HCT116 (cell line): Measurements from ENCODE around the gene DYNC2H1. TPM values are rescaled to one million over a fixed set of nuclear protein-coding genes. Genes with fewer than 3 reads are reported as not detected.

Source experiments
- ATAC-seq: fragments of 200-7000 bp; cut with Tn5 transposase; 2 replicates; pipeline ENCODE4 v1.9.1; 2020; ENCODE audit warnings: mild to moderate bottlenecking, moderate library complexity
- BruUV-seq: library from RNA; stranded (reverse); fragments of 400-500 nt; replicated peaks from 2 replicates; lab custom pipeline; 2021; lab: Mats Ljungman, UMichigan
- CTCF ChIA-PET: fragments of 300-600 bp; sonication (Branson Sonifier 250); formaldehyde crosslinking; loops from one replicate; lab custom pipeline; 2021; ENCODE audit warnings: antibody characterized with exemption; lab: Charles Lee
- POLR2A ChIA-PET: fragments of 300-600, 350-600 bp; sonication (Branson Sonifier 250); formaldehyde crosslinking; loops from one replicate; lab custom pipeline; 2021; ENCODE audit warnings: antibody characterized with exemption; lab: Charles Lee
- RAD21 ChIA-PET, 2 experiments: fragments of 300-600 bp; sonication (Branson Sonifier 250); formaldehyde crosslinking; loops; one replicate each; lab custom pipeline; 2023; ENCODE audit warnings: low total read pairs in 2 of 2; ENCODE audit not compliant: uncharacterized antibody in 2 of 2, unreplicated experiment in 2 of 2, low non-redundant PET in 1 of 2; lab: Charles Lee
- DNase-seq: peaks from one replicate; pipeline ENCODE4 v3.0.0-alpha.2; 2010; ENCODE audit warnings: low read depth, low spot score
- H2AFZ ChIP-seq: fragments of 200-600 bp; shearing (Covaris generic), sonication (generic); 2 replicates; pipeline ENCODE4 v1.6.1; 2017; ENCODE audit warnings: low read depth, mixed run types, mixed read lengths, antibody characterized with exemption, low read length; ENCODE audit not compliant: poor library complexity, severe bottlenecking
- H3K27ac ChIP-seq: 2 replicates; pipeline ENCODE4 v1.5.1; 2012; ENCODE audit warnings: low read depth, low read length
- H3K27me3 ChIP-seq: fragments of 200-600 bp; sonication (generic); 2 replicates; pipeline ENCODE4 v1.6.1; 2016; ENCODE audit warnings: mixed run types, low read length, mixed read lengths; ENCODE audit not compliant: insufficient read depth
- H3K36me3 ChIP-seq, 2 experiments: fragments of 200-500 bp in 1 of 2; fragments of 200-600 bp in 1 of 2; sonication (Bioruptor generic) in 1 of 2; sonication (generic) in 1 of 2; 2 replicates each; pipeline versions ENCODE4 v1.5.1 to v1.6.1; 2014 to 2016; ENCODE audit warnings: low read length in 2 of 2, inconsistent platforms in 1 of 2, mixed read lengths in 1 of 2, mixed run types in 1 of 2; ENCODE audit not compliant: insufficient read depth in 2 of 2, control insufficient read depth in 1 of 2
- H3K4me1 ChIP-seq, 2 experiments: fragments of 200-600 bp in 1 of 2; sonication (generic) in 1 of 2; 2 replicates each; pipeline versions ENCODE4 v1.5.1 to v1.6.1; 2012 to 2017; ENCODE audit warnings: low read length in 2 of 2, inconsistent platforms in 1 of 2, mild to moderate bottlenecking in 1 of 2, mixed read lengths in 1 of 2, mixed run types in 1 of 2, moderate library complexity in 1 of 2; ENCODE audit not compliant: insufficient read depth in 2 of 2, control insufficient read depth in 1 of 2
- H3K4me2 ChIP-seq: fragments of 200-600 bp; sonication (generic); 2 replicates; pipeline ENCODE4 v1.6.1; 2017; ENCODE audit warnings: mixed run types, low read length, mixed read lengths
- H3K4me3 ChIP-seq, 2 experiments: fragments of 200-600 bp in 1 of 2; sonication (generic) in 1 of 2; replicated peaks in 1 of 2; 2 replicates each; pipeline ENCODE4 v1.5.1; 2011 to 2016; ENCODE audit warnings: low read length in 2 of 2, control low read depth in 1 of 2, low read depth in 1 of 2, mild to moderate bottlenecking in 1 of 2, mixed read lengths in 1 of 2, mixed run types in 1 of 2
- H3K79me2 ChIP-seq: fragments of 200-600 bp; sonication (generic); 2 replicates; pipeline ENCODE4 v1.6.1; 2017; ENCODE audit warnings: mild to moderate bottlenecking, mixed run types, low read length, moderate library complexity, mixed read lengths; ENCODE audit not compliant: insufficient read depth
- H3K9ac ChIP-seq: fragments of 200-600 bp; sonication (generic); 2 replicates; pipeline ENCODE4 v1.6.1; 2016; ENCODE audit warnings: low read length, mixed read lengths
- H3K9me2 ChIP-seq: fragments of 200-600 bp; sonication (generic), shearing (Covaris generic); 2 replicates; pipeline ENCODE4 v1.6.1; 2017; ENCODE audit warnings: mixed run types, mild to moderate bottlenecking, moderate library complexity; ENCODE audit not compliant: insufficient read depth
- H3K9me3 ChIP-seq, 2 experiments: fragments of 200-500 bp in 1 of 2; fragments of 200-600 bp in 1 of 2; sonication (Bioruptor generic) in 1 of 2; sonication (generic) in 1 of 2; 2 replicates each; pipeline ENCODE4 v1.6.1; 2014 to 2017; ENCODE audit warnings: low read length in 2 of 2, mixed read lengths in 2 of 2, inconsistent platforms in 1 of 2, low read depth in 1 of 2, mild to moderate bottlenecking in 1 of 2, mixed run types in 1 of 2, moderate library complexity in 1 of 2; ENCODE audit not compliant: control insufficient read depth in 1 of 2, insufficient read depth in 1 of 2
- H4K20me1 ChIP-seq: fragments of 200-600 bp; sonication (generic), shearing (Covaris generic); 2 replicates; pipeline ENCODE4 v1.6.1; 2017; ENCODE audit warnings: mixed run types, mild to moderate bottlenecking, moderate library complexity; ENCODE audit not compliant: insufficient read depth
- CTCF ChIP-seq, 3 experiments: fragments of 200-600 bp in 1 of 3; sonication (generic) in 1 of 3; IDR thresholded peaks in 2 of 3; conservative IDR thresholded peaks in 1 of 3; 2 replicates each; pipeline ENCODE4 v1.5.1; 2012 to 2017; ENCODE audit warnings: low read depth in 2 of 3, low read length in 2 of 3, antibody characterized with exemption in 1 of 3, borderline replicate concordance in 1 of 3, control low read depth in 1 of 3, mild to moderate bottlenecking in 1 of 3, mixed read lengths in 1 of 3, mixed run types in 1 of 3, moderate library complexity in 1 of 3; ENCODE audit not compliant: insufficient read depth in 1 of 3
- FOSL1 ChIP-seq: IDR thresholded peaks from 2 replicates; pipeline ENCODE4 v1.6.1; 2012; ENCODE audit warnings: low read depth
- JUND ChIP-seq: IDR thresholded peaks from 2 replicates; pipeline ENCODE4 v1.6.1; 2012
- POLR2A ChIP-seq: IDR thresholded peaks from 2 replicates; pipeline ENCODE4 v1.7.0; 2011; ENCODE audit warnings: borderline replicate concordance; ENCODE audit not compliant: insufficient read depth, insufficient read length; ENCODE audit errors: extremely low read depth
- POLR2AphosphoS5 ChIP-seq: IDR thresholded peaks from 2 replicates; pipeline ENCODE4 v1.6.1; 2011; ENCODE audit warnings: mild to moderate bottlenecking, low read depth, low read length, moderate library complexity
- SIN3A ChIP-seq: IDR thresholded peaks from 2 replicates; pipeline ENCODE4 v1.6.1; 2012; ENCODE audit warnings: low read depth
- SP1 ChIP-seq: IDR thresholded peaks from 2 replicates; pipeline ENCODE4 v1.6.1; 2012; ENCODE audit warnings: low read depth
- ZFX ChIP-seq: fragments of 450-650 bp; IDR thresholded peaks from 2 replicates; pipeline ENCODE4 v1.6.1; 2017
- intact Hi-C: fragments of 100-400 bp; cut with micrococcal nuclease; formaldehyde crosslinking; loops from 2 replicates; pipeline ENCODE4 v1.10.0; 2022
- total RNA-seq: library from RNA; stranded (reverse); gene quantifications from one replicate; pipeline ENCODE4 v1.2.1, GENCODE V29; 2021; ENCODE audit not compliant: unreplicated experiment
- TF ChIP-seq, protein P1 (sequence below): IDR thresholded peaks from 2 replicates; pipeline ENCODE4 v1.6.1; 2011; ENCODE audit warnings: mild to moderate bottlenecking, low read length, moderate library complexity; ENCODE audit not compliant: insufficient replicate concordance; ENCODE audit errors: extremely low read depth

Gene DYNC2H1
- total RNA-seq, 1 experiment from 2014 or later, result 1.5 TPM

GRCh38 chr11:103487113-103487512, 377.9 kb downstream of the DYNC2H1 start:
- H3K9me3 ChIP-seq, result no peaks in the 10 kb centered on the region
- no peak for ATAC-seq
- H3K36me3 ChIP-seq, result no peaks in the 10 kb centered on the region
- ChIA-PET POLR2A (no interaction called here), RAD21 (no interaction called here), CTCF (no interaction called here)
- H3K27ac ChIP-seq, result no peak overlapping the region
- intact Hi-C loops, result no loop called here
- no peaks in the 10 kb centered on the region for H3K4me1 ChIP-seq
- no peak for DNase-seq
- no peak overlapping the region for H3K9ac ChIP-seq
- H3K4me3 ChIP-seq, result no peak overlapping the region
- H4K20me1 ChIP-seq, result no peaks in the 10 kb centered on the region
- H2AFZ ChIP-seq, result no peak overlapping the region
- no peaks in the 10 kb centered on the region for H3K79me2 ChIP-seq
- no TSS peak for BruUV-seq
- H3K4me2 ChIP-seq, result no peak overlapping the region
- H3K27me3 ChIP-seq, result no peaks in the 10 kb centered on the region
- no peaks in the 10 kb centered on the region for H3K9me2 ChIP-seq
- no peak for TF ChIP-seq JUND
- TF ChIP-seq ZFX, result no peak
- TF ChIP-seq SIN3A, result no peak
- TF ChIP-seq SP1, result no peak
- no peak for TF ChIP-seq CTCF (IDR thresholded peaks at IDR 0.05 in 2 of 3, conservative IDR thresholded peaks at IDR 0.05 in 1 of 3; ENCODE audit: borderline replicate concordance in 1 of 3, insufficient read depth in 1 of 3, low read depth in 2 of 3, low read length in 2 of 3)
- TF ChIP-seq FOSL1, result no peak
- TF ChIP-seq POLR2A, result no peak

GRCh38 chr11:103488031-103488461, 378.8 kb downstream of the DYNC2H1 start:
- H3K27me3 ChIP-seq, result no peaks in the 10 kb centered on the region
- no peak overlapping the region for H2AFZ ChIP-seq
- no peak overlapping the region for H3K4me2 ChIP-seq
- no peaks in the 10 kb centered on the region for H3K79me2 ChIP-seq
- TF ChIP-seq, protein P1, sequence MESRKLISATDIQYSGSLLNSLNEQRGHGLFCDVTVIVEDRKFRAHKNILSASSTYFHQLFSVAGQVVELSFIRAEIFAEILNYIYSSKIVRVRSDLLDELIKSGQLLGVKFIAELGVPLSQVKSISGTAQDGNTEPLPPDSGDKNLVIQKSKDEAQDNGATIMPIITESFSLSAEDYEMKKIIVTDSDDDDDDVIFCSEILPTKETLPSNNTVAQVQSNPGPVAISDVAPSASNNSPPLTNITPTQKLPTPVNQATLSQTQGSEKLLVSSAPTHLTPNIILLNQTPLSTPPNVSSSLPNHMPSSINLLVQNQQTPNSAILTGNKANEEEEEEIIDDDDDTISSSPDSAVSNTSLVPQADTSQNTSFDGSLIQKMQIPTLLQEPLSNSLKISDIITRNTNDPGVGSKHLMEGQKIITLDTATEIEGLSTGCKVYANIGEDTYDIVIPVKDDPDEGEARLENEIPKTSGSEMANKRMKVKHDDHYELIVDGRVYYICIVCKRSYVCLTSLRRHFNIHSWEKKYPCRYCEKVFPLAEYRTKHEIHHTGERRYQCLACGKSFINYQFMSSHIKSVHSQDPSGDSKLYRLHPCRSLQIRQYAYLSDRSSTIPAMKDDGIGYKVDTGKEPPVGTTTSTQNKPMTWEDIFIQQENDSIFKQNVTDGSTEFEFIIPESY, result no peak
- TF ChIP-seq POLR2AphosphoS5, result no peak
- TF ChIP-seq, all 23 proteins: peak for 0
- no peak overlapping the region for H3K4me3 ChIP-seq
- ChIA-PET POLR2A (no interaction called here), CTCF (no interaction called here), RAD21 (no interaction called here)
- DNase-seq (no peak), ATAC-seq (no peak)
- no peak overlapping the region for H3K9ac ChIP-seq
- H3K9me3 ChIP-seq, result no peaks in the 10 kb centered on the region
- no peak overlapping the region for H3K27ac ChIP-seq
- no TSS peak for BruUV-seq
- H4K20me1 ChIP-seq, result no peaks in the 10 kb centered on the region
- no peaks in the 10 kb centered on the region for H3K36me3 ChIP-seq
- no peaks in the 10 kb centered on the region for H3K9me2 ChIP-seq
- intact Hi-C loops, result no loop called here
- H3K4me1 ChIP-seq, result no peaks in the 10 kb centered on the region
